ENCODE data around the gene GDI1.
A peak's percentile ranks its signal among the peaks of the same experiment; 100 is the strongest.

Gene GDI1

GRCh38 chrX:154477891-154478477 lies 41.0 kb downstream of the GDI1 start:
- Histone ChIP-seq H3K27ac (ENCODE audit: low read depth in 2 of 2, low read length in 2 of 2) (peak overlapping the region in 1 of 2 donors; percentile 86), H3K9me3 (ENCODE audit: control insufficient read depth in 2 of 2, low read length in 2 of 2) (no peaks in the 10 kb centered on the region), H3K9ac (ENCODE audit: low read depth in 1 of 2, low read length in 2 of 2) (peak overlapping the region; percentile 32 to 65), H3K4me3 (ENCODE audit: low read length in 2 of 2) (peak overlapping the region; percentile 59 to 72), H3K36me3 (ENCODE audit: control insufficient read depth in 2 of 2, insufficient read depth in 2 of 2, low read length in 2 of 2) (peaks cover 0 to 3% of the 10 kb centered on the region in 2 donors), H3K4me1 (ENCODE audit: control insufficient read depth in 2 of 2, insufficient read depth in 2 of 2, low read length in 2 of 2) (peaks cover 4 to 5% of the 10 kb centered on the region in 2 donors), H3K27me3 (ENCODE audit: control insufficient read depth in 2 of 2, insufficient read depth in 2 of 2, low read length in 2 of 2) (peaks cover 0 to 4% of the 10 kb centered on the region in 2 donors)

GRCh38 chrX:154478728-154479622 lies 42.0 kb downstream of the GDI1 start, which contains the start of gene LAGE3:
Gene LAGE3, minus strand, starts transcription at chrX:154479281. Its CDS starts 366 bp downstream, at chrX:154478915.
- Histone ChIP-seq H3K27ac (ENCODE audit: low read depth in 2 of 2, low read length in 2 of 2) (peak within 1 kb of the TSS; percentile 81 to 86), H3K4me3 (ENCODE audit: low read length in 2 of 2) (peak within 1 kb of the TSS; percentile 59 to 72), H3K9me3 (ENCODE audit: control insufficient read depth in 2 of 2, low read length in 2 of 2) (no peaks in the 10 kb centered on the region), H3K36me3 (ENCODE audit: control insufficient read depth in 2 of 2, insufficient read depth in 2 of 2, low read length in 2 of 2) (peaks cover 0 to 3% of the 10 kb centered on the region in 2 donors), H3K9ac (ENCODE audit: low read depth in 1 of 2, low read length in 2 of 2) (peak within 1 kb of the TSS; percentile 65 to 66), H3K4me1 (ENCODE audit: control insufficient read depth in 2 of 2, insufficient read depth in 2 of 2, low read length in 2 of 2) (peaks cover 4 to 5% of the 10 kb centered on the region in 2 donors), H3K27me3 (ENCODE audit: control insufficient read depth in 2 of 2, insufficient read depth in 2 of 2, low read length in 2 of 2) (no peaks in the 10 kb centered on the region)

- Histone ChIP-seq H3K27me3 (ENCODE audit: control insufficient read depth in 2 of 2, insufficient read depth in 2 of 2, low read length in 2 of 2) (peaks cover 0 to 3% of the 10 kb centered on the region in 2 donors), H3K27ac (ENCODE audit: low read depth in 2 of 2, low read length in 2 of 2) (no peak overlapping the region), H3K36me3 (ENCODE audit: control insufficient read depth in 2 of 2, insufficient read depth in 2 of 2, low read length in 2 of 2) (peaks cover 0 to 5% of the 10 kb centered on the region in 2 donors)
These were observed 44.2 kb downstream of the GDI1 start for GRCh38 chrX:154481195-154481594.

GRCh38 chrX:154481911-154482601 lies 45.1 kb downstream of the GDI1 start:
- peaks cover 0 to 3% of the 10 kb centered on the region in 2 donors for H3K27me3 ChIP-seq (ENCODE audit: control insufficient read depth in 2 of 2, insufficient read depth in 2 of 2, low read length in 2 of 2)
- H3K27ac ChIP-seq (ENCODE audit: low read depth in 2 of 2, low read length in 2 of 2) = no peak overlapping the region
- H3K9ac ChIP-seq (ENCODE audit: low read depth in 1 of 2, low read length in 2 of 2) = no peak overlapping the region
- peaks cover 0 to 5% of the 10 kb centered on the region in 2 donors for H3K36me3 ChIP-seq (ENCODE audit: control insufficient read depth in 2 of 2, insufficient read depth in 2 of 2, low read length in 2 of 2)
- no peak overlapping the region for H3K4me3 ChIP-seq (ENCODE audit: low read length in 2 of 2)
- H3K4me1 ChIP-seq (ENCODE audit: control insufficient read depth in 2 of 2, insufficient read depth in 2 of 2, low read length in 2 of 2) = peaks cover 14 to 15% of the 10 kb centered on the region in 2 donors
- no peaks in the 10 kb centered on the region for H3K9me3 ChIP-seq (ENCODE audit: control insufficient read depth in 2 of 2, low read length in 2 of 2)

More at GRCh38 chrX:154481195-154481594, 44.2 kb downstream of the GDI1 start:
- no peaks in the 10 kb centered on the region for H3K9me3 ChIP-seq (ENCODE audit: control insufficient read depth in 2 of 2, low read length in 2 of 2)
- H3K4me1 ChIP-seq (ENCODE audit: control insufficient read depth in 2 of 2, insufficient read depth in 2 of 2, low read length in 2 of 2) = peaks cover 11 to 13% of the 10 kb centered on the region in 2 donors
- H3K9ac ChIP-seq (ENCODE audit: low read depth in 1 of 2, low read length in 2 of 2) = no peak overlapping the region
- H3K4me3 ChIP-seq (ENCODE audit: low read length in 2 of 2) = no peak overlapping the region

- Histone ChIP-seq H3K9ac (ENCODE audit: low read depth in 1 of 2, low read length in 2 of 2) (no peak overlapping the region), H3K4me3 (ENCODE audit: low read length in 2 of 2) (no peak overlapping the region), H3K27me3 (ENCODE audit: control insufficient read depth in 2 of 2, insufficient read depth in 2 of 2, low read length in 2 of 2) (peaks cover 0 to 3% of the 10 kb centered on the region in 2 donors), H3K36me3 (ENCODE audit: control insufficient read depth in 2 of 2, insufficient read depth in 2 of 2, low read length in 2 of 2) (peaks cover 0 to 5% of the 10 kb centered on the region in 2 donors), H3K27ac (ENCODE audit: low read depth in 2 of 2, low read length in 2 of 2) (no peak overlapping the region), H3K9me3 (ENCODE audit: control insufficient read depth in 2 of 2, low read length in 2 of 2) (no peaks in the 10 kb centered on the region), H3K4me1 (ENCODE audit: control insufficient read depth in 2 of 2, insufficient read depth in 2 of 2, low read length in 2 of 2) (peaks cover 15 to 16% of the 10 kb centered on the region in 2 donors)
These were observed 45.8 kb downstream of the GDI1 start for GRCh38 chrX:154482786-154483185.

- peaks cover 0 to 3% of the 10 kb centered on the region in 2 donors for H3K27me3 ChIP-seq (ENCODE audit: control insufficient read depth in 2 of 2, insufficient read depth in 2 of 2, low read length in 2 of 2)
- H3K4me1 ChIP-seq (ENCODE audit: control insufficient read depth in 2 of 2, insufficient read depth in 2 of 2, low read length in 2 of 2) = peaks cover 11 to 15% of the 10 kb centered on the region in 2 donors
- no peak overlapping the region for H3K27ac ChIP-seq (ENCODE audit: low read depth in 2 of 2, low read length in 2 of 2)
- no peak overlapping the region for H3K4me3 ChIP-seq (ENCODE audit: low read length in 2 of 2)
- H3K9me3 ChIP-seq (ENCODE audit: control insufficient read depth in 2 of 2, low read length in 2 of 2) = no peaks in the 10 kb centered on the region
- peaks cover 0 to 5% of the 10 kb centered on the region in 2 donors for H3K36me3 ChIP-seq (ENCODE audit: control insufficient read depth in 2 of 2, insufficient read depth in 2 of 2, low read length in 2 of 2)
- no peak overlapping the region for H3K9ac ChIP-seq (ENCODE audit: low read depth in 1 of 2, low read length in 2 of 2)
These were observed 46.4 kb downstream of the GDI1 start for GRCh38 chrX:154483325-154483724.

- Histone ChIP-seq H3K27ac (ENCODE audit: low read depth in 2 of 2, low read length in 2 of 2) (no peak overlapping the region), H3K9me3 (ENCODE audit: control insufficient read depth in 2 of 2, low read length in 2 of 2) (no peaks in the 10 kb centered on the region), H3K4me1 (ENCODE audit: control insufficient read depth in 2 of 2, insufficient read depth in 2 of 2, low read length in 2 of 2) (peaks cover 14 to 18% of the 10 kb centered on the region in 2 donors), H3K27me3 (ENCODE audit: control insufficient read depth in 2 of 2, insufficient read depth in 2 of 2, low read length in 2 of 2) (peaks cover 0 to 3% of the 10 kb centered on the region in 2 donors), H3K36me3 (ENCODE audit: control insufficient read depth in 2 of 2, insufficient read depth in 2 of 2, low read length in 2 of 2) (peaks cover 0 to 5% of the 10 kb centered on the region in 2 donors), H3K4me3 (ENCODE audit: low read length in 2 of 2) (no peak overlapping the region), H3K9ac (ENCODE audit: low read depth in 1 of 2, low read length in 2 of 2) (no peak overlapping the region)
These were observed 47.5 kb downstream of the GDI1 start for GRCh38 chrX:154484255-154485149.

GRCh38 chrX:154485150-154486051 lies 48.4 kb downstream of the GDI1 start:
- Histone ChIP-seq H3K9me3 (ENCODE audit: control insufficient read depth in 2 of 2, low read length in 2 of 2) (no peaks in the 10 kb centered on the region), H3K9ac (ENCODE audit: low read depth in 1 of 2, low read length in 2 of 2) (peak overlapping the region; percentile 65 to 75), H3K36me3 (ENCODE audit: control insufficient read depth in 2 of 2, insufficient read depth in 2 of 2, low read length in 2 of 2) (peaks cover 0 to 5% of the 10 kb centered on the region in 2 donors), H3K4me3 (ENCODE audit: low read length in 2 of 2) (peak overlapping the region; percentile 65), H3K27me3 (ENCODE audit: control insufficient read depth in 2 of 2, insufficient read depth in 2 of 2, low read length in 2 of 2) (peaks cover 0 to 3% of the 10 kb centered on the region in 2 donors), H3K4me1 (ENCODE audit: control insufficient read depth in 2 of 2, insufficient read depth in 2 of 2, low read length in 2 of 2) (peaks cover 19 to 21% of the 10 kb centered on the region in 2 donors), H3K27ac (ENCODE audit: low read depth in 2 of 2, low read length in 2 of 2) (peak overlapping the region; percentile 71 to 76)
